T1000 (cell line): ENCODE data around the gene ARL10.

ENCODE experiments used
- DNase-seq: peaks from one replicate; lab custom pipeline; 2025; ENCODE audit warnings: mixed read lengths; lab: John Stamatoyannopoulos, UW

Gene ARL10, protein sequence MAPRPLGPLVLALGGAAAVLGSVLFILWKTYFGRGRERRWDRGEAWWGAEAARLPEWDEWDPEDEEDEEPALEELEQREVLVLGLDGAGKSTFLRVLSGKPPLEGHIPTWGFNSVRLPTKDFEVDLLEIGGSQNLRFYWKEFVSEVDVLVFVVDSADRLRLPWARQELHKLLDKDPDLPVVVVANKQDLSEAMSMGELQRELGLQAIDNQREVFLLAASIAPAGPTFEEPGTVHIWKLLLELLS

DNA sequence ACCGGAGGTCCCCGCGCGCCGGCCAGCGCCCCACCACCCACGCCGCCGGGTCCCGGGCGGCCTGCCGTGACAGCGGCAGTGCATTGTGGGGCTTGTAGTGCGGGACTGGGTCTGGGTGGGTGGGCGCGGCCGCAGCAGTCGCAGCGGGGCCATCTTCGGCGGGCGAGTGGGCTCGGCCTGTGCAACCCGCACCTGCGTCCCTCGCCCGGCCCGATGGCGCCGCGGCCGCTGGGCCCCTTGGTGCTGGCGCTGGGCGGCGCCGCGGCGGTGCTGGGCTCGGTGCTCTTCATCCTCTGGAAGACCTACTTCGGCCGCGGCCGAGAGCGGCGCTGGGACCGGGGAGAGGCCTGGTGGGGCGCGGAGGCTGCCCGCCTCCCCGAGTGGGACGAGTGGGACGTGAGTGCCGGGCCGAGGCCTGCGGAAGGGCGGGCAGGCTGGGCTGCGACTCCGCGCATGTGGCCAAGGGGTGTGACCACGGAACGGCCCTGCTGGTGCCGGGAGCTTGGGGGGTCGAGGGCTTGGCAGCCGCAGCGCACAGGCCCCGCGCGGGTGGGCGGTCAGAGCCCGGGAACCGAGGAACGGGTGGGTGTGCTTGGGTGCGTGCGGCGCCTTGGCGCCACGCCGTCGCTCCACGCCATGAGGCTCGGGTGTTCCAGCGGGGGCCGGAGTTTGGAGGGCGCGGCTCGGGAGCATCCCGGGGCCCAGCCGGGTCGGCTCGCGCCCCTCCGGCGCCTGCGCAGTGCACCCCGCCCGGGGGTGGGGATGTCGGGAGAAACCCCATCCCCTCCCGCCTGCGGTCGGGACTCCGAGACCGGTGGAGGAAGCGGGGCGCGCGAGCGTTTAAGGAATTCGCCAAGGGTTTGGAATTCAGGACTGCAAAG lies at the start of gene ARL10:
Gene ARL10, plus strand, starts transcription at position 137 of the 881 bp plus-strand sequence. Its CDS starts 77 bp downstream, at position 214.
- DNase-seq, result peak; percentile 42

DNA sequence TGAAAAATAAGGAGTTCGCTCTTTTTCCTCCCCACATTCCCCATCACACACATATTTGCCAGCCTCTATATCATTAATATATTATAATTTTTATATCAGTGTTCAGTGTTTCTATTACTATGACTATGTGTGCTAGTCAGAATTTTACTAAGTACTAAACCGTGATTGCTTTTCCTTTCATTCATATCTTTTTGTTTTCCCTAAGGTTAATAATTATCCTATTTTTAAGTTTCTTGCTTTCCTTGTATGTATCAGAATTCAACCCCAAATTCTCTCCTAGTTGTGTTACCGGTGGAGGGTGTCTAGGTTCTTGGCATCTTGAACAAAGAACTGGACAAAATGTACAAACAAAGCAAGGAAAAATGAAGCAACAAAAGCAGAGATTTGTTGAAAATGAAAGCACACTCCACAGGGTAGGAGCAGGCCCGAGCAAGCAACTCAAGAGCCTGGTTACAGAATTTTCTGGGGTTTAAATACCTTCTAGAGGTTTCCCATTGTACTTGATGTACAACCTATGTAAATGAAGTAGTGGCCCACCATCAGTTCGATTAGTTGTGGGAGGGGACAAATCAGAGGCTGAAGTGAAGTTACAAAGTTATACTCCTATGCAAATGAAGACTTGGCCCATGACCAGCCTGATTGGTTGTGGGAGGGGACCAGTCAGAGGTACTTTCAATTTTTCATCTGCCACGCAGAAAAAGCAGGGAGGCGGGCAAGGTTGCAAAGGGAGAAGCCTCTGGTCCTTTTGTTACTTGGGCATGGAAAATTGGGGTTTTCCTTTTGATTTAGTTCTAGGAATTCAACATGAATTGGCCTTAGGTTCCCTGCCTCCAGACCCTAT lies 47.5 kb upstream of the ARL10 start:
- no peak for DNase-seq

DNA sequence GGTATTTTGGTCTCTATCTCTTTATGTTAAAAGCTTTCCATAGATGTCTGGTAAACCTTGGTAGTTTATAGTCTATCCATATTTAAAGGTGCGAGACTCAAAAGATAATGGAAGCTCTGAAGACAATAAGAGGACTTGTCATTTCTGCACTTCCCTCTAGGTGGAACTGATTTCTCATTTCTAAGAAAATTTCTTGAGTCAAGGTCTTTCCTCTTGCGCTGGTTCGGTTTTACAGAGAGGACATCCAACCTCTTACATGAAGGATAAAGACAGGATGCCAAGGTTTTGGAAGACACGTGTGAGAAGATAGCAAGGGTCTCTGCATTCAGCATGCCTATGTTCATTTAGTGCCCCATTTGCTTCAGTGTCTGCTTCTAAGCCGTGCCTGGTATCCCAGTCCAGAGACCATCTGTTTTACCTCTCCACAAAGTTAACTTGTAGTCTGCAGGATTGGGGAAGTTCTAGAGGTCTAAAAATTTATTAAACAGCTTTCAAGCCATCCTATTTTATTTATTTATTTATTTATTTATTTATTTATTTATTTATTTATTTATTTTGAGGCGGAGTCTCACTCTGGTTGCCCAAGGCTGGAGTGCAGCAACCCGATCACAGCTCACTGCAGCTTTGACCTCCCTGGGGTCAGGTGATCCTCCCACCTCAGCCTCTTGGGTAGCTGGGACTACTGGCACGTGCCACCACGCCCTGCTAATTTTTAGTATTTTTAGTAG lies 45.3 kb upstream of the ARL10 start:
- no peak for DNase-seq

DNA sequence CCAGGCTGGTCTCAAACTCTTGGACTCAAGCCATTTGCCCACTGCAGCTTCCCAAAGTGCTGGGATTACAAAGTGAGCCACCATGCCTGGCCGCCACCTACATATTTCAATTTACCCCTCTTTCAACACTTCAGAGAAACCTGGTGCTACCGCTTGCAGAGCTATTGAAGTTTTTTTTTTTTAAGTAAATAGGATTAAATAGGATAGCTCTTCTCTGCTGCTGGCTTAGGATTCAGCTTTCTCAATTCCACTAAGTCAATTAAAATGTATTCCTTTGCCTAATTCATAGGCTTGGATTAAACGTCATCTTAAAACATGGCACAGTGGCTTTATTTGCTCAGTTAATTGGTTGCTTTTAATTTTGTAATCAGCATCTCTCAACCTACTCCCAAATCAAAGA lies 44.7 kb upstream of the ARL10 start:
- DNase-seq, result no peak

DNA sequence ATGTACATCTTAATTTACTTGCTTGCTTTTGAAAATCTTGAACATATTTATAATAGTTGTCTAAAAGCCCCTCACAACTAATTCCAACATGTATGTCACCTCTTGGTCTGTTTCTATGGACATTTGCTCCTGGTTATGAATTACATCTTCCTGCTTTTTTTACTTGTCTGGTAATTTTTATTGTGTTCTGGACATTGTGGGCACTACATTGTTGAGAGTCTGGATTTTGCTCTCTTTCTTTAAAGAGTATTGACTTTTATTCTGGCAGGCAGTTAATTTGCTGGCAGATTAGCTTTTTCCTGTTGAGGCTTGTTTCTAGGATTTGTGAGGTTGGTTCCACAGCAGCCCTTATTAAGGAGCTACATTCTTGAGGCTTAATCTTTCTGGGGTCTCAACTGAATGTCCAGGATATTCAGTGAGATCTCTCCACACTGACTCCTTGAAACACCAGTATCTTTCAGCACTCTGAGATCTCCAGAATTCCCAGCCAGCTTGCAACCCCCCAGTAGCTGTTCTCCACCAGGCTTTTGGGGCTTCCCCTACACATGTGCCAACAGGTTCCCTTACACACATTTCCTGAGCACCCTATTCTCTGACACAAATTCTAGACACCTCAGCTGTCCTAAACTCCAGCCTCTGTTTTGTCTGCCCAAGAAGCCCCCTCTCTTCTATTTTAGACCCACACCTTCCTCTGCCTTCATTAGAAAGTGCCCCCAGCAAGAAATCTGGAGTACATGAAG lies 31.1 kb upstream of the ARL10 start:
- DNase-seq, result no peak

DNA sequence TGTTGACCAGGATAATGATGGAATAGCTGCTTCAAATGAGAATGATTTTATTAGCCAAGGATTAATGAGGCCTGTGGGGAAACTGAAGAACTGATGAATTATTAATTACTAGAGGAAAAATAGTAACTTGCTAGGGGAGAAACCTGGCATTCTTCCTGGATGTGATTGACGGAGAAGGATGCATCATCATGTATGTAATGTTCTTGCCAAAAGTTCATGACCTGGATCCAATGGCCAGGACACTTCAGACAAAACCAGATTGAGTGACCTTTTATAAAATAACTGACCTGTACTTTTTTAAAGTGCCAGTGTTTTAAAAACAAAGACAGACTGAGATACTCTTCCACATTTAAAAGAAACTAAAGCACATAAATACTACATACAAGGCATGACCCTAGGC lies 27.4 kb upstream of the ARL10 start:
- no peak for DNase-seq

DNA sequence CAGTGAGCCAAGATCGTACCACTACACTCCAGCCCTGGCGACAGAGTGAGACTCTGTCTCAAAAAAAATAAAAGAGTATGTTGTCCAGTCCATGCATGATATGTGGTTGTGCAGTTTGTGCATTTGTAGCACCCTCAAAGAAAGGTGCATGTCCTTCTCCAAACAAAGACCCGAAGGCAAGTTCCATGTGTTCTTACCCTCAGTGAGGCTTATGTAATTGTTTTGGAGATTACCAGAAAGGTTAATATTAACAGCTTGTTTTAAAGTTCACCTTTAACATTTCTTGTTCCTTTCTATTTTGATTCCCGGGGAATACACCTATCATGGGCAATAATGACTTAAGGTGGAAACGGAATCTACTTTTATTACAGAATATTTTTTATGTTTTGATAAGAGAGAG lies 26.0 kb upstream of the ARL10 start:
- DNase-seq, result no peak

DNA sequence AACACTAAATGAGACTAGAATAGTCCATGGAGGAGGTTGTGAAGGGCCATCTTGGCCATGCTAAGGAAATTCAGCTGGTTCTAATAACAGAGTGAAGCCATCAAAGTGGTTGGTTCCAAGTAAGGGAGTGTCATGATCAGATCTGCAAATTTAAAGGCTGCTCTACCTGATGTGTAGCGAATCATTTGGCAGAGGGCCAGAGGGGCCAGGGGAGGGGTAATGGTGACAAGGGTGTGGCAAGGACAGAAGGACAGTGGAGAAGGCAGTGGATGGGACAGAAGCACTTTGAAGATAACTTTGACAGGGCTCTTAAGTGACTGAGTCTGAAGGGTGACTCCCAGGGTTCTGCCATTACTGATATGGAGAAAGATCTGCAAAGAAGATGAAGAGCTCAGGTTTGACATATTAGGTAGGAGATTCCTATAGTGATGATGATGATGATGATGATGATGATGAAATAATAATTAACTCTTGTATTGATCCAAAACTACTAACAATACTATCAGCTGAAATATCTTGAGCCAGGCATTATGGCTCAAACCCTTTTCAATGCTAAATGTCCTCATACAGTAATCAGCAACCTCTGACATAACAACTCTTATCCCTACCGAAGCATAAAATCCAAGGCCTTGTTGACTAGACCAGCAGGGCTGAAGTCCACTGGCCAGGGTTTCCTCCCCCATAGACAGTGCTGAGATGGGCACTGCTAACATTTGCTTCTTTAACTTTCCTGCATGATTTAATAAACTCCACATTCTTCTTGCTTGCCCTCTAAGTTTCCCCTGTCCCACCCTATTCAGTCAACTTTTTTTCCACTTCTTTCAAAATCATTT lies 23.7 kb upstream of the ARL10 start:
- no peak for DNase-seq

DNA sequence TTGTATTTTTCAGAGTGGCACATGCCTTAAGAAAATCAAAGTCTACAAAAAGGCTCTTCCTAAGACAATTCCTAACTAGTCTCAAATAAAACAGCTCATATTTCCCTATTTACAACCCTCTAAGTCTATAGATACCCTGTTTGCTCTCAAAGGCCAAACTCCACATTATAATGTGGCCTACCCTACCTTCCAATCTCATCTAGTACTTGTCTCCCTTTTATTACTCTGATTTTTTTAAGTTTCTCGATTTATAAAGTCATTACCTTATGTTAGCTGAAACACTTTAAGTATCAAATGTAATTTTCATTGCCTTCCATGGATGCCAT lies 23.2 kb upstream of the ARL10 start:
- DNase-seq, result no peak

DNA sequence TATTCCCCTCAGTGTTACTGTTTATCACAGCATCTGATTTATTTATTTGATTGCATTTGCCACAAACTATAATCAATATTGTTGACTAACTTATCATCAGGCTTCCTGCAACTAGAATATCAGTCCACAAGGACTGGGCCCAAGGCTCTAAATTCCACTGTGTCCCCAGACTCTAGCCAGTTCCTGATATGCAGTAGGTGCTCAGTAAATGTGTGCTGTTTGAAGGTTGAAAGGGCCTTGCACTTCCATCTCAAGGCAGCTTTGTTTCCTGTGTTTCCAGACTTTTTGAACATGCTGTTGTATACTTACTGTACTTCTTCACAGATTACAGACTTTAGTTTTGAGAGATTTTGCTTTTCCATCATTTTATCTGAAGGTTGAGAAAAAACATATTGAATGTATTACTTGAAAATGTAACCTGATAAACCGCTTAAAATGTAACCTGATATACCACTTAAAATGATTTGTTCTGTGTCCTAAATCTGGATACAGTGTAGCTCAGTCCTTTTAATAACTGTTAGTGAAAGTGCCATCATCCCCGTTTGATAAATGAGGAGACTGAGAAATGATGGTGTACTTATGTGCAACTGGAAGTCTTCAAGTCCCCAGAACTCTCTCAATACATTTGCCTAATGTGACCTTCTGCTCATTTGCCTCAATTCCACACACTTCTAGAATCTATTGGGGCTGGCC lies 22.4 kb upstream of the ARL10 start:
- no peak for DNase-seq

DNA sequence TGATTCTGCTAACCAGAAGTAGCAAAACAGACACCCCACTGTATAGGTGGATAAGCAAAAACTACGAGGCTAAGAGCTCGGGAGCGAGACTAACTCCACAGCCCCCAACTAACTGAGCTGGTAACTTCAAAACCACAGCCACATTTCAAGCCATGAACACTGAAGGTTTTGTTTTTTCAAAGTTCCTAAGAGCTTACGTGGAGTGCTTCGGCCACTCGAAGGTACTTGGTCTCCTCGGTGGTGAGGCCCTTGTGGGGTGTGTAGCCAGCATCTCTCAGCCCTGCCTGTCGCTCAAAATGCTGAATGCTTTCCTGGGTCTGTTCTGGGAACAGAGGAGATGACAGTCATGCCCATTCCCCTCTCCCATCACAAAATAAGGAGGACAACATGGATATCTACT lies 14.9 kb upstream of the ARL10 start:
- DNase-seq, result no peak

DNA sequence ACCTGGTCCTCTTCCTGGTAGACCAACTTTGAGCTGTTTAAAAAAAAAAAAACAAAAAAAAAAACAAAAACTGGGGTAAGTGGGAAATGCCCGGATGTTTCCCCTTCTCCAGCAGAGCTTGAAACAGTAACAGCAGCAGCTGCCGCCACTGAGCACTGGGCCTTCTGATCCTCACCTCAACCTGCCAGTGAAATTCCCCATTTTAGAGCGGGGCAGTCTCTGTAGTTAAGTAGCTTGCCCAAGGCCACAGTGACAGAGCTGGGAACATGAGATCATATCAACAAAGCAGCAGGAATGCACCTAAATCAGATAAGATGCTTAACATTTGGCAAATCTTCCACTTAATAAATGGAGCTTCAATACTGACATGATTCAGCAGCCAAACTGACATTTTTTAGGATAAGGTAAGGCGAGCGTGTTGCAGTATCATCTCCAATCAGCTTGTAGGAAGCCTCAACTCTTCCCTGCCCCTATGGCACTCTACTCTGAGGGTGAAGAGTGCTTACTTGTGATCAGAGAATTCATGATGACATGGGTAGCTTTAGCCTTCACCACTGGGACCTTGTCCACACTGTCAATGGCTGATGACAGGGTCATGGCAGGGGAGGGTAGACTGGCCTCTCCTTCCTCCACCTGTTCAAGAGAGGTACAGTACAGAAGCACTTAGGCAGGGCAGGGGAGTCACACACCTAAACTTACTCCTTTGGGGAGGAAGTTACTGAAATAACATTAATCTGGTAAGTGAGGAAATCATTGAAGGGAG lies 13.0 kb upstream of the ARL10 start:
- no peak for DNase-seq

DNA sequence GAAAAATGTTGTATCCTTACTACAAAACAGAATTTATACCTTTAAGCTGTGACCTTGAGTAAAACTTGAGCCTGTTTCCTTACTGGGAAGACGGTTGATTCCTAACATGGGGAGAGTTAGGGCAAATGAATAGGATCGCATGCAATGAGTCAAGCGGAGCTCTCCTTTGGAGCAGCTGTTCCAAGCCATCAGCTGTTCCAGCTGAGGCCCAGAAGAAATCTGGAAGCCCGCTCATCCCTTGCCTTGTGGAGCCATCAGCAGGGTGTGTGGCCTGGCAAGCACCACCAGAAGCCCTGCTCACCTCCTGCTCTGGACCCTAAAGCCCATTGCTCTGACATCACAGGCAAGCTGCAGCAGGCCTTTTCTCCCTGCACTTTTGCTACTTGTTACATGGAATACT lies 11.8 kb upstream of the ARL10 start:
- DNase-seq, result no peak

DNA sequence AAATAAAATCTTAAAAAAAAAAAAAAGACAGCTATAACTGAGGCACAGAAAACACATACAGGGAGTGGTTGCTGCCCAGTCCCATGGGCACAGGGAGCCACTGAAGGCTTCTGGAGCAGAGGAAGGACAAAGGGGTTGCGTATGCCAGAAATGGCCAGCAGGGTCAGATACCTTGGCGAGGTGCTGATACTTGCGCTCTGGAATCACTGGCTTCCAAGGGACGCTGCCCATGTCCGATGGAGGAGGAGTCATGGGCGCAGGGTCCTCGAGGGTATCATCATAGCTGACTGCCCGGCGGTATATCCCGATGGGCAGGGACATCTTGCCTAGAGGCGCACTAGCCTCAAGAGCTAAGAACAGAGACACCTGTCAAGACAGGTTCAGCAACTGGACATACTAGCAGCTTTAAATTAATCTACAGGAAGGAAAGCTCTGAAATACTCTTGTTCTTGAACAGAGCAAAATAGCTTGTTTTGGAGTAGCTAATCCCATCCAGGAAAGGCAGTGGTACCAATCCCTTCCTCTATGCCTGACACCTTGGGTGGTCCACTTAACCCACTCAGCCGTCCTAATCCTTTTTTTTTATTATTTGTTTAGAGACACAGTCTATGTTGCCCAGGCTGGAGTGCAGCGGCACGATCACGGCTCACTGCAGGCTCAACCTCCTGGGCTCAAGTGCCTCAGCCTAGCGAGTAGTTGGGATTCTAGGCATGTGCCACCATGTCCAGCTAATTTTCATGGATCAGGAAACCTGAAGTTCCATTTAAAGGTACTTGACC lies 9.7 kb upstream of the ARL10 start:
- no peak for DNase-seq

DNA sequence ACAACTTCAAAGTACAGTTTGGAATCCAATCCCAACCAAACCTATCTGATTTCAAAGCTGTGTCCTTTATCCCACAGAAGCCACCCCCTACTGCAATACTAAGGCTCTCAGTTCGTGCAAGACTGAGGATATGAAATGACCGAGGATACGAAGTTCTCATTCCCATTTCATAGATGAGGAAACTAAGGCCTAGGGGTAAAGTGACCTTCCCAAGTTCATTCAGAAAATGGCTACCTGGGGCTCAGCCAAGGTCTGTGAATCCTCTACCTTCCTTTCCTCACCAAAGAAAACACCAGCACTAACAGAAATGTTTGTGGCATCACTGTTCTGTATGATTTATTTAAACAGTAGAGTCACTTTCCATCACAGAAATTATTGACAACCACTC lies 9.1 kb upstream of the ARL10 start:
- no peak for DNase-seq

DNA sequence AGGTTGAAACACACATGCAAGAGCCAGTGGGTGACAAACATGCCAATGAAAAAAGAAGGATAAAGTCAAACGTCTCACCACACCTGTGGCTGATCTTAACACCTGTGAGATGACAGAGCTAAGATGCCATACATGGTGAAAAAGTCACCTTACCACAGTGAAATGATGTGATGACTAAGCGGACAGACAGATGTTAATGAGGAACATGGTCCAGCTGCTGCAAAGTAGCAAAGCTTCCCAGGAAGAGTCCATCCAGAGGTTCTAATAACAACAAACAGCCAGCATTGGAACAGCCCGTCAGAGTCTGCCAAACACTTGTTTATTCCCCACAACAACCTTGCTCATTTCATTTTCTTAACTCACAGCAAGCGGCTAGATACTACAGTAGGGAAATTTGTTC lies 5.6 kb upstream of the ARL10 start:
- DNase-seq, result no peak

DNA sequence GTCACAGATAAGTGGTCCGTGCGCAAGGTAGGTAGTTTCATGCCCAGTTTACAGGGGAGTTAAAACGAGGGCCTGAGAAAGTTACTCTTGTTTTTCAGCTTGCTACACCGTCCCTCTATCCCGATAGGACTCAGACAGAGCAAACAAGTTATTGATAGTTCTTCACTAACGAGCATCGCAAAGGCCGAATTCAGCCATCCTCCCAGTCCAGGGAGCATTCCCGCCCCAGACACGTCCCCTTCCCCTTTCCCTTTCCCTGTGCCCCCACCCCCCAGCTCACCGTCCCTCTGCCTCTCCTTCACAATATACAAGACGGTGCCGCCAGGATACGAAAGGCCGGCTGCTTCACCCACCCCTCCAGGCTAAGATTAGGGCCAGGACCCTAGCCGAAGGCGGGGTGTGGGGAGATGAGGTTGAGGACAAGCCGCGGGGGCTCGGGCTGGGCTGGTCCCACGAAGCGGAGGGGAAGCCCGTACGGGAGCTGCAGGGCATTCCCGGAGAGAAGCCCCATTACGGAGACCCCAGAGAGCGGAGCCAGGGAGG lies 4.3 kb upstream of the ARL10 start:
- no peak for DNase-seq
